ENCODE data around the gene KIF3A.
"Not testable (repeated sequence)": the region's sequence is repeated elsewhere in the genome, so short reads cannot be mapped to it uniquely, and the experiment has no call there.

Gene KIF3A

GRCh38 chr5:132739232-132739631 is 1.9 kb upstream of the KIF3A start:
- TF ChIP-seq GATA1 (IDR thresholded peaks at IDR 0.05; ENCODE audit: low read depth, low read length) (no peak), POLR2A (IDR thresholded peaks at IDR 0.05; ENCODE audit: low read length) (no peak)
- DNase-seq: no peak

GRCh38 chr5:132737982-132738681 is 786 bp upstream of the KIF3A start:
- TF ChIP-seq POLR2A (IDR thresholded peaks at IDR 0.05; ENCODE audit: low read length) (no peak), GATA1 (IDR thresholded peaks at IDR 0.05; ENCODE audit: low read depth, low read length) (no peak)
- no peak for DNase-seq

GRCh38 chr5:132734687-132735086 is 2.7 kb downstream of the KIF3A start:
- TF ChIP-seq POLR2A (IDR thresholded peaks at IDR 0.05; ENCODE audit: low read length) (no peak), GATA1 (IDR thresholded peaks at IDR 0.05; ENCODE audit: low read depth, low read length) (no peak)
- DNase-seq: no peak

GRCh38 chr5:132733499-132734148 is 3.7 kb downstream of the KIF3A start:
- DNase-seq: no peak
- TF ChIP-seq GATA1 (IDR thresholded peaks at IDR 0.05; ENCODE audit: low read depth, low read length) (no peak), POLR2A (IDR thresholded peaks at IDR 0.05; ENCODE audit: low read length) (no peak)

- no peak for DNase-seq
- TF ChIP-seq POLR2A (IDR thresholded peaks at IDR 0.05; ENCODE audit: low read length): no peak
- no peak for TF ChIP-seq GATA1 (IDR thresholded peaks at IDR 0.05; ENCODE audit: low read depth, low read length)
These were observed 7.5 kb downstream of the KIF3A start for GRCh38 chr5:132729896-132730295.

- no peak for DNase-seq
- TF ChIP-seq GATA1 (IDR thresholded peaks at IDR 0.05; ENCODE audit: low read depth, low read length): no peak
- TF ChIP-seq POLR2A (IDR thresholded peaks at IDR 0.05; ENCODE audit: low read length): no peak
These were observed 11.6 kb downstream of the KIF3A start for GRCh38 chr5:132725745-132726144.

- DNase-seq: no peak
- TF ChIP-seq POLR2A (IDR thresholded peaks at IDR 0.05; ENCODE audit: low read length): no peak
- no peak for TF ChIP-seq GATA1 (IDR thresholded peaks at IDR 0.05; ENCODE audit: low read depth, low read length)
These were observed 18.6 kb downstream of the KIF3A start for GRCh38 chr5:132718544-132719312.

GRCh38 chr5:132714456-132715307 is 22.7 kb downstream of the KIF3A start:
- TF ChIP-seq POLR2A (IDR thresholded peaks at IDR 0.05; ENCODE audit: low read length) (no peak), GATA1 (IDR thresholded peaks at IDR 0.05; ENCODE audit: low read depth, low read length) (no peak)
- DNase-seq: peak; percentile 22 to 43

GRCh38 chr5:132708645-132709044 is 28.7 kb downstream of the KIF3A start:
- TF ChIP-seq GATA1 (IDR thresholded peaks at IDR 0.05; ENCODE audit: low read depth, low read length) (no peak), POLR2A (IDR thresholded peaks at IDR 0.05; ENCODE audit: low read length) (no peak)
- no peak for DNase-seq

GRCh38 chr5:132704875-132705274 is 32.5 kb downstream of the KIF3A start:
- no peak for DNase-seq
- TF ChIP-seq POLR2A (IDR thresholded peaks at IDR 0.05; ENCODE audit: low read length) (no peak), GATA1 (IDR thresholded peaks at IDR 0.05; ENCODE audit: low read depth, low read length) (no peak)

GRCh38 chr5:132695956-132696355 is 41.4 kb downstream of the KIF3A start:
- TF ChIP-seq GATA1 (IDR thresholded peaks at IDR 0.05; ENCODE audit: low read depth, low read length): no peak
- no peak for TF ChIP-seq POLR2A (IDR thresholded peaks at IDR 0.05; ENCODE audit: low read length)
- no peak for DNase-seq

GRCh38 chr5:132692632-132692967 is 44.7 kb downstream of the KIF3A start:
- peak in 1 of 2 experiments; percentile 65 for DNase-seq
- TF ChIP-seq GATA1 (IDR thresholded peaks at IDR 0.05; ENCODE audit: low read depth, low read length) (no peak), POLR2A (IDR thresholded peaks at IDR 0.05; ENCODE audit: low read length) (no peak)

- not testable (repeated sequence) for DNase-seq
These were observed 45.4 kb downstream of the KIF3A start for GRCh38 chr5:132691755-132692631.

Measured in erythroblast (primary cell).